GM12873 (cell line): ENCODE measurements around the gene LMNTD1.

Experiments used
- CTCF ChIP-seq: IDR thresholded peaks from 2 replicates; pipeline ENCODE4 v1.5.1; 2012; ENCODE audit warnings: low read depth, mild to moderate bottlenecking, moderate library complexity, low read length, control low read depth; ENCODE audit not compliant: insufficient read depth; ENCODE audit errors: missing control alignments

Gene LMNTD1

GRCh38 chr12:25480145-25480544 is 72.9 kb downstream of the LMNTD1 start:
- TF ChIP-seq CTCF = no peak

- no peak for TF ChIP-seq CTCF
Measured at GRCh38 chr12:25477217-25477616, 75.9 kb downstream of the LMNTD1 start.

- TF ChIP-seq CTCF = no peak
Measured at GRCh38 chr12:25472453-25472852, 80.6 kb downstream of the LMNTD1 start.

GRCh38 chr12:25469861-25470260 is 83.2 kb downstream of the LMNTD1 start:
- no peak for TF ChIP-seq CTCF

GRCh38 chr12:25469368-25469767 is 83.7 kb downstream of the LMNTD1 start:
- no peak for TF ChIP-seq CTCF

GRCh38 chr12:25463521-25463920 is 89.6 kb downstream of the LMNTD1 start:
- TF ChIP-seq CTCF = no peak

- no peak for TF ChIP-seq CTCF
Measured at GRCh38 chr12:25463005-25463404, 90.1 kb downstream of the LMNTD1 start.

GRCh38 chr12:25459541-25459951 is 93.5 kb downstream of the LMNTD1 start:
- no peak for TF ChIP-seq CTCF
